H9 (cell line): ENCODE measurements around the gene TBL1X. TPM values are rescaled to one million over a fixed set of nuclear protein-coding genes. Genes with fewer than 3 reads are reported as not detected.

ENCODE experiments used
- DNase-seq: peaks from one replicate; pipeline ENCODE4 v3.0.0-alpha.2; 2017
- H2AFZ ChIP-seq: one replicate; pipeline ENCODE4 v1.6.1; 2013; ENCODE audit warnings: mild to moderate bottlenecking, low read length, control low read depth, moderate library complexity
- H2AK5ac ChIP-seq: 2 replicates; pipeline ENCODE4 v1.6.1; 2013; ENCODE audit warnings: low read length, control low read depth, mixed read lengths; ENCODE audit not compliant: insufficient read length
- H2BK120ac ChIP-seq: one replicate; pipeline ENCODE4 v1.6.1; 2013; ENCODE audit warnings: low read depth, mild to moderate bottlenecking, low read length, control low read depth, inconsistent platforms; ENCODE audit not compliant: poor library complexity, severe bottlenecking
- H2BK12ac ChIP-seq: 2 replicates; pipeline ENCODE4 v1.6.1; 2013; ENCODE audit warnings: low read length, control low read depth, mixed read lengths, low read depth; ENCODE audit not compliant: insufficient read length
- H2BK15ac ChIP-seq: 2 replicates; pipeline ENCODE4 v1.6.1; 2013; ENCODE audit warnings: low read depth, low read length, control low read depth
- H2BK20ac ChIP-seq: one replicate; pipeline ENCODE4 v1.6.1; 2013; ENCODE audit warnings: low read depth, mild to moderate bottlenecking, low read length, control low read depth, inconsistent platforms; ENCODE audit not compliant: poor library complexity, severe bottlenecking
- H2BK5ac ChIP-seq: 2 replicates; pipeline ENCODE4 v1.6.1; 2013; ENCODE audit warnings: low read length, control low read depth, mixed read lengths; ENCODE audit not compliant: insufficient read length
- H3K14ac ChIP-seq: 2 replicates; pipeline ENCODE4 v1.6.1; 2013; ENCODE audit warnings: low read length, control low read depth; ENCODE audit not compliant: insufficient read depth
- H3K18ac ChIP-seq: 2 replicates; pipeline ENCODE4 v1.6.1; 2013; ENCODE audit warnings: low read depth, mild to moderate bottlenecking, mixed read lengths, low read length, control low read depth; ENCODE audit not compliant: insufficient read length
- H3K23ac ChIP-seq: 2 replicates; pipeline ENCODE4 v1.6.1; 2013; ENCODE audit warnings: low read length, control low read depth, mixed read lengths, low read depth; ENCODE audit not compliant: insufficient read length
- H3K23me2 ChIP-seq: 2 replicates; pipeline ENCODE4 v1.6.1; 2013; ENCODE audit warnings: low read depth, mild to moderate bottlenecking, mixed read lengths, low read length, control low read depth; ENCODE audit not compliant: insufficient read length, poor library complexity, severe bottlenecking
- H3K27ac ChIP-seq: 2 replicates; pipeline ENCODE4 v1.5.1; 2013; ENCODE audit warnings: low read length, control low read depth, mixed read lengths, low read depth; ENCODE audit not compliant: insufficient read length
- H3K27me3 ChIP-seq: 2 replicates; pipeline ENCODE4 v1.6.1; 2013; ENCODE audit warnings: low read length, control low read depth, inconsistent platforms; ENCODE audit not compliant: insufficient read depth
- H3K4ac ChIP-seq: 2 replicates; pipeline ENCODE4 v1.6.1; 2013; ENCODE audit warnings: low read depth, mild to moderate bottlenecking, control low read depth, inconsistent platforms, low read length, moderate library complexity
- H3K4me1 ChIP-seq: 2 replicates; pipeline ENCODE4 v1.6.1; 2013; ENCODE audit warnings: low read length, control low read depth, inconsistent platforms; ENCODE audit not compliant: insufficient read depth
- H3K4me2 ChIP-seq: 2 replicates; pipeline ENCODE4 v1.6.1; 2013; ENCODE audit warnings: low read length, control low read depth, mixed read lengths; ENCODE audit not compliant: insufficient read length, insufficient read depth
- H3K56ac ChIP-seq: 2 replicates; pipeline ENCODE4 v1.6.1; 2013; ENCODE audit warnings: low read depth, mild to moderate bottlenecking, mixed read lengths, low read length, control low read depth; ENCODE audit not compliant: insufficient read length
- H3K79me1 ChIP-seq: 2 replicates; pipeline ENCODE4 v1.6.1; 2013; ENCODE audit warnings: low read depth, mild to moderate bottlenecking, moderate library complexity, low read length, control low read depth, inconsistent platforms; ENCODE audit not compliant: insufficient read depth, poor library complexity, severe bottlenecking
- H3K79me2 ChIP-seq: 2 replicates; pipeline ENCODE4 v1.6.1; 2013; ENCODE audit warnings: low read length, control low read depth, inconsistent platforms; ENCODE audit not compliant: insufficient read depth
- H3K9ac ChIP-seq: 2 replicates; pipeline ENCODE4 v1.6.1; 2013; ENCODE audit warnings: low read length, control low read depth, mixed read lengths; ENCODE audit not compliant: insufficient read length; ENCODE audit errors: extremely low read depth
- H3K9me3 ChIP-seq: one replicate; pipeline ENCODE4 v1.6.1; 2013; ENCODE audit warnings: low read depth, low read length, inconsistent platforms; ENCODE audit not compliant: control insufficient read depth
- H3T11ph ChIP-seq: one replicate; pipeline ENCODE4 v1.6.1; 2013; ENCODE audit warnings: mild to moderate bottlenecking, low read length, control low read depth, inconsistent platforms
- H4K20me1 ChIP-seq: one replicate; pipeline ENCODE4 v1.6.1; 2013; ENCODE audit not compliant: control insufficient read depth, insufficient read length, insufficient read depth
- H4K5ac ChIP-seq: 2 replicates; pipeline ENCODE4 v1.6.1; 2013; ENCODE audit warnings: low read depth, mild to moderate bottlenecking, mixed read lengths, low read length, control low read depth; ENCODE audit not compliant: insufficient read length
- H4K8ac ChIP-seq: replicated peaks from 2 replicates; pipeline ENCODE4 v1.6.1; 2013; ENCODE audit warnings: low read length, control low read depth, mixed read lengths, low read depth; ENCODE audit not compliant: insufficient read length
- H4K91ac ChIP-seq: 2 replicates; pipeline ENCODE4 v1.6.1; 2013; ENCODE audit warnings: low read depth, mild to moderate bottlenecking, moderate library complexity, mixed read lengths, low read length, control low read depth; ENCODE audit not compliant: insufficient read length
- H3K27ac Mint-ChIP-seq, 3 experiments: 2 replicates in 2 of 3; 3 replicates in 1 of 3; pipeline ENCODE4 v1.8.0; 2020 to 2021; ENCODE audit warnings: mixed read lengths in 3 of 3, mild to moderate bottlenecking in 1 of 3, moderate library complexity in 1 of 3
- H3K27me3 Mint-ChIP-seq: 2 replicates; pipeline ENCODE4 v1.8.0; 2021; ENCODE audit warnings: low read depth, mild to moderate bottlenecking, moderate library complexity, mixed read lengths
- H3K36me3 Mint-ChIP-seq, 3 experiments: 2 replicates in 2 of 3; 3 replicates in 1 of 3; pipeline ENCODE4 v1.8.0; 2020 to 2021; ENCODE audit warnings: low read depth in 3 of 3, mixed read lengths in 3 of 3; ENCODE audit not compliant: insufficient read depth in 1 of 3
- H3K4me1 Mint-ChIP-seq, 2 experiments: 2 replicates each; pipeline ENCODE4 v1.8.0; 2020; ENCODE audit warnings: mixed read lengths in 2 of 2
- H3K4me3 Mint-ChIP-seq, 2 experiments: 2 replicates in 1 of 2; 3 replicates in 1 of 2; pipeline ENCODE4 v1.8.0; 2020 to 2021; ENCODE audit warnings: mild to moderate bottlenecking in 2 of 2, mixed read lengths in 2 of 2, moderate library complexity in 1 of 2
- H3K9me3 Mint-ChIP-seq, 2 experiments: 2 replicates in 1 of 2; 3 replicates in 1 of 2; pipeline ENCODE4 v1.8.0; 2020; ENCODE audit warnings: mild to moderate bottlenecking in 2 of 2, mixed read lengths in 2 of 2, moderate library complexity in 1 of 2
- CTCF ChIP-seq: fragments of 200-600 bp; sonication (generic); conservative IDR thresholded peaks from 3 replicates; pipeline ENCODE4 v1.8.0; 2021; ENCODE audit warnings: antibody characterized with exemption, mild to moderate bottlenecking
- WGBS: extraction: QIAGEN DNeasy Blood & Tissue Kit; methylation state at CpG from one replicate; pipeline ENCODE4 v1.1.7; 2013; ENCODE audit warnings: missing lambda C conversion rate, low lambda C conversion rate, mixed read lengths; ENCODE audit not compliant: insufficient read length; ENCODE audit errors: extremely low coverage; 5-methylcytosine and 5-hydroxymethylcytosine counted together
- total RNA-seq: library from RNA; stranded (reverse); gene quantifications from 2 replicates; pipeline ENCODE4 v1.2.1, GENCODE V29; 2021

TBL1X gene
- total RNA-seq, 1 experiment from 2014 or later = 24.1 TPM

- Histone ChIP-seq H2BK5ac (no peak overlapping the region), H2BK12ac (no peak overlapping the region), H3K4me2 (peak overlapping the region; percentile 0), H4K5ac (no peak overlapping the region), H3K4ac (no peak overlapping the region), H3K23ac (no peak overlapping the region), H3K56ac (no peak overlapping the region), H3K79me1 (no peaks in the 10 kb centered on the region), H3K4me1 (peaks cover 25% of the 10 kb centered on the region; the same call in 1 of the 2 replicates), H3K23me2 (no peaks in the 10 kb centered on the region), H4K91ac (no peak overlapping the region), H3K9me3 (no peaks in the 10 kb centered on the region), H4K20me1 (no peaks in the 10 kb centered on the region), H3K18ac (no peak overlapping the region), H3K9ac (no peak overlapping the region), H2BK15ac (no peak overlapping the region), H3T11ph (no peak overlapping the region), H2BK120ac (no peak overlapping the region), H4K8ac (no peak overlapping the region), H2AK5ac (no peak overlapping the region), H3K27ac (peak overlapping the region; percentile 69), H2BK20ac (peak overlapping the region; percentile 7), H3K79me2 (no peaks in the 10 kb centered on the region; the same call in 1 of the 2 replicates), H3K27me3 (no peaks in the 10 kb centered on the region), H2AFZ (no peak overlapping the region), H3K14ac (no peak overlapping the region; the same call in 1 of the 2 replicates)
- no peaks in the 10 kb centered on the region; the same call in none of the 2 replicates for H3K27me3 Mint-ChIP-seq
- H3K4me1 Mint-ChIP-seq = peaks cover 50 to 89% of the 10 kb centered on the region in 2 experiments
- H3K4me3 Mint-ChIP-seq = no peak overlapping the region
- no peak for DNase-seq
- H3K27ac Mint-ChIP-seq = peak overlapping the region; percentile 18 to 92 (median 79); a peak in 6 of 7 replicates
- peaks cover 0 to 12% (median 6%) of the 10 kb centered on the region in 3 experiments; a peak in 5 of 7 replicates for H3K36me3 Mint-ChIP-seq
- WGBS = no CpG with 5 or more reads among the region's 4 CpGs
- H3K9me3 Mint-ChIP-seq = peaks cover 0 to 73% of the 10 kb centered on the region in 2 experiments; a peak in 3 of 5 replicates
- TF ChIP-seq CTCF = no peak
Measured at GRCh38 chrX:9529223-9529622, 64.4 kb downstream of the TBL1X start.
